Measurements from ENCODE around the gene CHMP1A.
"Not testable (repeated sequence)": the region's sequence is repeated elsewhere in the genome, so short reads cannot be mapped to it uniquely, and the experiment has no call there.

CHMP1A gene

DNA sequence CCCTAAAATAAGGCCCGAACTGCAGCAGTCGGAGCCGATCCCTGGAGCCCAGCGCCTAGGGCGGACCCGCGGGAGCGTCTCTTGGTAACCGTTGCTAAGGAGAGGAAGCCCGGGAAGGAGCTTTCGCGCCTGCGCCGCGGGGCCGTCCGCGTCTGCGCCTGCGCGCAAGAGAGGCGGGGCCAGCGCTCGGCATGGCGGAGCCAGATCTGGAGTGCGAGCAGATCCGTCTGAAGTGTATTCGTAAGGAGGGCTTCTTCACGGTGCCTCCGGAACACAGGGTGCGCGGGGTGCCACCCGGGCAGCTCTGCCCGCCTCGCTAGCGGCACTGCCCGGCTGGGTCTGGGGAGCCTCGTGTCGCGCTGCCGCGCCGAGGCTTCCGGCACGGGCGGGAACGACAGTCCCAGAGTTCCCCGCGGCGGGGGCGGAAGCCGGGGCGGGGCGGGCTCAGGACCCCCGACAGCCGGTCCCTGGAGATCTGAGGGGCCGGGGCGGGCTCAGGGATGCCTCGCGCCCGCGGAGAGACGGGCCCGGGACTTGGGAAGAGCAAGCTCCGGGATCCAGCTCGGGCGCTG is 29.1 kb upstream of the CHMP1A start, which contains the start of gene CDK10:
CDK10 (plus strand) TSS at position 170 of the 572 bp plus-strand sequence; CDS start at position 192, 22 bp downstream.
- TF ChIP-seq GATA1 (IDR thresholded peaks at IDR 0.05; ENCODE audit: low read depth, low read length): no peak
- TF ChIP-seq POLR2A (IDR thresholded peaks at IDR 0.05; ENCODE audit: low read length): peak; percentile 85
- peak; percentile 92 to 95 for DNase-seq

DNA sequence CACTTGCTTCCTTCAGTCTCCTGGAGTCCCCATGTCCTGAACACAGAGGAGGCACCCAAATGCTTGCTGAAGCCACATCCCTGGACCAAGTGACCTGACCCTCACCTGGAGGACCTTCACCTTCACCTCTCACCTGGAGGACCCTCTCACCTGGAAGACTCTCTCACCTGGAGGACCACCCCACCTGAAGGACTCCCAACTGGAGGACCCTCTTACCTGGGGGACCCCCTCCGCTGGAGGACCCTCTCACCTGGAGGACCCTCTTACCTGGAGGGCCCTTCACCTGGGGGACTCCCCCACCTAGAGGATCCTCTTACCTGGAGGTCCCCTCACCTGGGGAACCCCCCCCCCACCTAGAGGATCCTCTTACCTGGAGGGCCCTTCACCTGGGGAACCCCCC is 28.4 kb upstream of the CHMP1A start:
- peak in 1 of 2 experiments; percentile 37 for DNase-seq

DNA sequence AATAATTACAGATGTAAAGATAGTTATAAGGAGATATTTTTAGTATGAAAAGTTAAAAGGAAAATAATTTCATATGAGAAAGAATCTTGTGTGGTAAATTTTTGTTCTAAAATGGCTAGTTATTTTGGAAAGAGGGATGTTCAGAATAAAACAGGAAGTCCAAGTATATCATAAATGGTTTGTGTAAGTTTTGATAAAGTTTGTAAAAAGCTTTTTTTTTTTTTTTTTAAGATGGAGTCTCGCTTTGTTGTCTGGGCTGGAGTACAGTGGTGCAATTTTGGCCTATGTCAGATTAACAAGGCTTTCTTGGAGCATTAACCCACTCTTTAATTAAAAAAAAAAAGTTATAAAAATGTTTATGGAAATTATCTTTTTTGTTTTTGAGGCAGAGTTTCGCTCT is 20.8 kb upstream of the CHMP1A start:
- TF ChIP-seq GATA1 (IDR thresholded peaks at IDR 0.05; ENCODE audit: low read depth, low read length): no peak
- no peak for TF ChIP-seq POLR2A (IDR thresholded peaks at IDR 0.05; ENCODE audit: low read length)
- DNase-seq: no peak

More for the DNA sequence above, 28.4 kb upstream of the CHMP1A start:
- no peak for TF ChIP-seq GATA1 (IDR thresholded peaks at IDR 0.05; ENCODE audit: low read depth, low read length)

DNA sequence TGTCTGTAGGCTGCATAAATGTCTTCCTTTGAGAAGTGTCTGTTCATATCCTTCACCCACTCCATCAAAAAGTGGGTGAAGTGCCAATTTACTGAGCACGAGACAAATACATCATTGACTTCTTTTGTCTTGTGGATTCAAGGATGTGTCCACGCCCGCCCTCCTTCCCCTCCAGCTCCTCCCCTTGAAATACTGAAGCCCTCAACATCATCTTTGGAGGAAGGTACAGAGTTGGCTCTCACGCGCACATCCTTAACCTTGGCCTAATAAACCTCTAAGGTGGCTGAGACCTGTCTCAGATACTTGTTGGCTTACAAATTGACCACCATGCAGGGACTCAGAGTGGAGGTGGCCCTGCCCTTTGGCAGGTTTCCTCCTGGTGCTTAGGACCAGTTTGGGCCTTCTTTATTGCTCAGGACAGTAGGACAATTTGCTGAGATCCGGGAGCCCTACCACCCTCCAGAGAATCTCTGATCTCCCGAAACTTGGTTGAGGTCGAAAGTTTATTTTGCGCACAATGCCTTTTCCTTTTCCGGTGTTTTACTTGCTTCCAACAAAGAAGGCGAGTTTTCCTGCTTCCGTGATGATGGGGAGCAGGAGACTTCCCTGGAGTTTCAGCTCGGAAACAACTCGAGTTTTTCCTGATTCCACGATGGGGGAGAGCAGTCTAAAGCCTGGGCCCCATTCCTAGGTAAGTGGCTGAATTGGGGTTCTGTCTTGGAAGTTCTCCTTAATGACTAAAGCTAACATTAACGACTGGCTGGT is 14.9 kb upstream of the CHMP1A start:
- DNase-seq: no peak
- TF ChIP-seq POLR2A (IDR thresholded peaks at IDR 0.05; ENCODE audit: low read length) (no peak), GATA1 (IDR thresholded peaks at IDR 0.05; ENCODE audit: low read depth, low read length) (no peak)

DNA sequence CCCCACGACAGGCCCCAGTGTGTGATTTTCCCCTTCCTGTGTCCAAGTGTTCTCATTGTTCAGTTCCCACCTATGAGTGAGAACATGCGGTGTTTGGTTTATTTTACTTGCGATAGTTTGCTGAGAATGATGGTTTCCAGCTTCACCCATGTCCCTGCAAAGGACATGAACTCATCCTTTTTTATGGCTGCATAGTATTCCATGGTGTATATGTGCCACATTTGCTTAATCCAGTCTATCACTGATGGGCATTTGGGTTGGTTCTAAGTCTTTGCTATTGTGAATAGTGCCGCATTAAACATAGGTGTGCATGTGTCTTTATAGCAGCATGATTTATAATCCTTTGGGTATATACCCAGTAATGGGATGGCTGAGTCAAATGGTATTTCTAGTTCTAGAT is 14.1 kb upstream of the CHMP1A start:
- DNase-seq: not testable (repeated sequence)

DNA sequence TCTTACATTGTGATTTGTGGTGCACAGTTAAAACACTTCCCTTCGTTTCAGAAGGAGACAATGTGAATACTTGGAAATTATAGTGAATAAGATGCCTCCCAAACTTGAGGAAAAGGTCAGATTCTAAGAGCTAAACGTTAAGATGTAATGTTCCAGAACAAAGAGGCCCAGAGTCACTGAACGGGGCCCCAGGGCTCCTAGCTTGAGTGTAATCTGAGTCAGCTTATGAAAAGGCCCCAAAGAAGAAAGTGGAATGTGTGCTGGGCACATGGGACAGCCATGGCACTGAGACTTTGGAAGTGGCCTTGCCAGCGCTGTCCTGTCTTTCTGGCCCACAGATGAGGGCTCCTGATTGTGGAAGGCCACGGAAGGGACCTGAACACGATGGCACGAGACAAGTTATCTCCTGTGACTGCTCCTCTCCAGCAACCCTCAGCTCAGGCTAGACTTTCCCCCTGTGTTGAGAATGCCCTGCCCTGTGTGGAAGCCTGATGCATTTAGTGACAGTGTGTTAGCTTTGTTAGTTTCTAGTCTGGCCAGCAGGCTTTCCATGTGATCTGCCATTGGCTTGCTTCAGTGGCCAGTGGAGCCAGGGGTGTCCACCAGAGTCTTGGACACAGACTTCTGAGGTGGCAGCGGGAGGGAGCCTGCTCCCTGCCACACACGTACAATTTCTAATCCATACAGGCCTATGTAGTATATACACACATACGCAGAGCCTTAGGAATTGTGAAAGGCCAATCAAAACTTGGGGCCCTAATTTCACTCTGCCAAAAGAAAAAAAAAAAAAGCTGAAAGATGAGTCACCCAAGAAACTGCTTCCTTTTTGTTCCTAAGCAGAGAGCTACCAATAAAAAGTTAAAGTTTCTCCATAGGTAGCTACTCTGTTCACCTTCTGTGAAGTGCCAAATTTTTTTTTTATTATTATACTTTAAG is 13.3 kb upstream of the CHMP1A start:
- TF ChIP-seq POLR2A (IDR thresholded peaks at IDR 0.05; ENCODE audit: low read length) (no peak), GATA1 (IDR thresholded peaks at IDR 0.05; ENCODE audit: low read depth, low read length) (no peak)
- DNase-seq: no peak

DNA sequence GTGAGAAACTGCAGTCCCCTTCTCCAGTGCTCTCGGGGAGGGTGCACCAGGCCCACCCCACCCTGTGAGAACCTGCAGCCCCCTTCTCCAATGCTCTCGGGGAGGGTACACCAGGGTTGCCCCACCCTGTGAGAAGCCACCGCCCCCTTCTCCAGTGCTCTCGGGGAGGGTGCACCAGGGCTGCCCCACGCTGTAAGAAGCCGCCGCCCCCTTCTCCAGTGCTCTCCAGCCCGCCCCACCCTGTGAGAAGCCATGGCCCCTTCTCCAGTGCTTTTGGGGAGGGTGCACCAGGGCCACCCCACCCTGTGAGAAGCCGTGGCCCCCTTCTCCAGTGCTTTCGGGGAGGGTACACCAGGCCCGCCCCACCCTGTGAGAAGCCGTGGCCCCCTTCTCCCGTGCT is 12.2 kb upstream of the CHMP1A start:
- TF ChIP-seq GATA1 (IDR thresholded peaks at IDR 0.05; ENCODE audit: low read depth, low read length): no peak
- no peak for TF ChIP-seq POLR2A (IDR thresholded peaks at IDR 0.05; ENCODE audit: low read length)
- DNase-seq: no peak

DNA sequence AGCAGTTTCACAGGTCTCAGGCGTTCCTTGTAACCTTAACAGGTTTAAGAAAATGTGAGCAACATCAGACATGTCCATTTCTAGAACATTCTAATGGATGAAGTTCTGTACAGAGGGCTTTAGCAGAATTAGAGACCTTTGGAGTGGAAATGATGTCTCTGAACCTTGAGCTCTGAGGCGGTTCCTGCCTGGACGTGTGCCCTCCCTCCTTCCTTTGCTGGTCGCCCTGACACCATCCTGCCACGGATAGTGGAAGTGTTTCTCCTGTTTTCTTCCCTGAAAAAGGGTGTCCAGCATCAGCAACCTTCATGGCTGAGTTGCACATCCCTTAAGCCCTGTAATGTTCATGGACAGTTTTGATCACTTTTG is 11.3 kb upstream of the CHMP1A start:
- TF ChIP-seq GATA1 (IDR thresholded peaks at IDR 0.05; ENCODE audit: low read depth, low read length): no peak
- no peak for TF ChIP-seq POLR2A (IDR thresholded peaks at IDR 0.05; ENCODE audit: low read length)

DNA sequence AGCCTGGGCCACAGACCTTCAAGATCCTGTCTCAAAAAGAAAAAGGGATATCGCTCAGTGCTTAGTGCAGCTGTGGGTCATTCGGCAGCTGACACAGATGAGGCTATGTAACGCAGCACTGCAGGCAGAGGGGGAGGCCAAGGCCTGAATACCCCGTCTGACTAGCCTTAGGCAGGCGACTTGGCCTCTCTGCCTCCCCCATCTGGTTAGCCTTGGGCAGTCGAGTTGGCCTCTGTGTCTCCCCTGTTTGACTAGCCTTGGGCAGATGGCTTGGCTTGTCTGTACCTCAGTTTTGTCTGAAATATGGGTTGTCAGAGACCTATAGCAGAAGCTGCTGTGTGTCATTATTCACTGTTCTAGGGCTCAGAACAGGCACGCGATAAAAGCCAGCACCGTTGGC is 10.1 kb upstream of the CHMP1A start:
- TF ChIP-seq GATA1 (IDR thresholded peaks at IDR 0.05; ENCODE audit: low read depth, low read length): no peak
- TF ChIP-seq POLR2A (IDR thresholded peaks at IDR 0.05; ENCODE audit: low read length): no peak
- DNase-seq: no peak

More for the DNA sequence above, 11.3 kb upstream of the CHMP1A start:
- DNase-seq: no peak

DNA sequence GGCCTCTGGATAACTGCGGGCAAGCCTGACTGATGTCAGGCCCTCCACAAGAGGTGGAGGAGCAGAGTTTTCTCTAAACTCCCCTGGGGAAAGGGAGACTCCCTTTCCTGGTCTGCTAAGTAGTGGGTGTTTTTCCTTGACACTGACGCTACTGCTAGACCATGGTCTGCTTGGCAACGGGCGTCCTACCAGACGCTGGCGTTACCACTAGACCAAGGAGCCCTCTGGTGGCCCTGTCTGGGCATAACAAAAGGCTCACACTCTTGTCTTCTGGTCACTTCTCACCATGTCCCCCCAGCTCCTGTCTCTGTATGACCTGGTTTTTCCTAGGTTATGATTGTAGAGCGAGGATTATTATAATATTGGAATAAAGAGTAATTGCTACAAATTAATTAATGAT is 9.5 kb upstream of the CHMP1A start:
- DNase-seq: peak; percentile 30 to 45

DNA sequence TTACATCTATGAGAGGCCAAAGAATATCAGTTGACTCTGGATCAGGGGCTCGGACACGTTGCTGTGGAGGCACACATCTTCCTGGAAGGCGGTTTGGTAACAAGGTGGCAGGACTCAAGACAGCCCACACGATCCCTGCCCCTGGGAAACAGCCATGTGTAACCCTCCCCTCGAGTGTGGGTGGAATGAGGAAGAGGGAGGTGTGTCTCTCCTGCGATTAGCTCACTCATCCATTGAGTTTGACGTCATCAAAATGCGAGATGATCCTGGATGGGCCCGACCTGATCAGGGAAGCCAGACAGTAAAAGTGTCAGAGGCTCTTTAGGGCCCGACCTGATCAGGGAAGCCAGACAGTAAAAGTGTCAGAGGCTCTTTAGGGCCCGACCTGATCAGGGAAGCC is 6.7 kb upstream of the CHMP1A start:
- not testable (repeated sequence) for DNase-seq

DNA sequence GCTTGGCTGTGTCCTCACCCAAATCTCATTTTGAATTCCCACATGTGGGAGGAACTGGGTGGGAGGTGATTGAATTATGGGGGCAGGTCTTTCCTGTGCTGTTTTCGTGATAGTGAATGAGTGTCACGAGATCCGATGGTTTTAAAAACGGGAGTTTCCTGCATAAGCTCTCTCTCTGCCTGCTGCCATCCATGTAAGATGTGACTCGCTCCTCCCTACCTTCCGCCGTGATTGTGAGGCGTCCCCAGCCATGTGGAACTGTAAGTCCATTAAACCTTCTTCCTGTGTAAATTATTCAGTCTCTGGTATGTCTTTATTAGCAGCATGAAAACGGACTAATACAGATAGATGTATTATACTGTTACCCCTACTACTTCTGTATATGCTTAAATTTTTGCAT is 3.7 kb upstream of the CHMP1A start:
- TF ChIP-seq POLR2A (IDR thresholded peaks at IDR 0.05; ENCODE audit: low read length) (no peak), GATA1 (IDR thresholded peaks at IDR 0.05; ENCODE audit: low read depth, low read length) (no peak)
- no peak for DNase-seq

DNA sequence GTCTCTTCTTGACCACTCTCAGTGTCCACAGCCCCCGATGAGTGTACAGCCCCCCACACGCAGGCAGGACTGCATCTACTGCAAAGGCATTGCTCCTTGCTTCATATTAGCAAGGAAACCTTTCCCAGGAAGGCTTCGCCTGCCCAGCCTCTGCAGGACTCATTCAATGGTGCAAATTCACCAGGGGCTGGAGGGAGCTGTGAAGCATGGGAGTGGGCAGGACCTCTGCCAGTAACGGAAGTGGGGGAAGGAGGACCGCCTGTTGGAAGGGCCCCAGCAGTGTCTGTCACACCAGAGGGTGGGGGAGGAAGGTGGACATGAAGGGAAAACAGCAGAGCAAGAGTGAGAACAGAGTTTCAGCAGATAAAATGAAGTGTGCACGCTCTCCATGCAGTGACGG is 2.6 kb upstream of the CHMP1A start:
- no peak for TF ChIP-seq POLR2A (IDR thresholded peaks at IDR 0.05; ENCODE audit: low read length)
- no peak for TF ChIP-seq GATA1 (IDR thresholded peaks at IDR 0.05; ENCODE audit: low read depth, low read length)
- DNase-seq: no peak

DNA sequence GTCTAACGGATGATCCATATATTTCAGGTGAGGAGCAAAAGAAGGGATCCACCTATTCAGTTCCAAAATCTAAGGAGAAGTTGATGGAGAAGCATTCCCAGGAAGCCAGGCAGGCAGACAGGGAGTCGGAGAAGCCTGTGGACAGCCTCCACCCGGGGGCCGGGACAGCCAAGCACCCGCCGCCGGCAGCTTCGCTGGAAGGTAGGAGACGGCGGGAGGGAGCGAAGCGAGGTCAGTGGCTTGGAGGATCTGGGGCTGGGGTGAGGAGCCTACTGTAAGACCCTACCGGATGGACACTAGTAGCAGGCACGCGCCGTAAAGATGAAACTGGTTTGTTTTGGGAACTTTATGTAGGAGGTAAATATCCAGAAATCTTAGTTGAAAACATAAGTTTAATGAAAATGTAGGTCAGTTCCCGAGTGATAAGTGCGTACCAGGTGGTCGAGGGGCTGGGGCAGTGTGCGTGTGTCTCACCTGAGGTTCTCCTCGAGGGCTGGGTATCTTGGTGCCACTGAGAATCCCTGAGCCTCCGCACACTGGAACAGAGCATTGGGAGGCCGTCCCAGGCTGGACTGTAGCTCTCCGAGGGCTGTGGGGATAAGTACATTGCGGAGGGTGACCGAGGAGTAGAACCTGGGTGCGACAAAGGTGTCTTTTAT is 842 bp upstream of the CHMP1A start:
- peak; percentile 50 to 61 for DNase-seq
- no peak for TF ChIP-seq GATA1 (IDR thresholded peaks at IDR 0.05; ENCODE audit: low read depth, low read length)
- TF ChIP-seq POLR2A (IDR thresholded peaks at IDR 0.05; ENCODE audit: low read length): peak; percentile 54
